Measurements from ENCODE around the gene PPIG.

GRCh38 chr2:169590804-169591203, 6.7 kb downstream of the PPIG start:
- TF ChIP-seq CTCF (IDR thresholded peaks at IDR 0.05; ENCODE audit: low read depth, low read length) (no peak), EZH2phosphoT487 (IDR thresholded peaks at IDR 0.05; ENCODE audit: low read depth) (no peak)

Measured in OCI-LY3 (cell line).